ENCODE measurements around the gene HSPA1L.
"Not testable (repeated sequence)": the region's sequence is repeated elsewhere in the genome, so short reads cannot be mapped to it uniquely, and the experiment has no call there.

The HSPA1L gene

DNA sequence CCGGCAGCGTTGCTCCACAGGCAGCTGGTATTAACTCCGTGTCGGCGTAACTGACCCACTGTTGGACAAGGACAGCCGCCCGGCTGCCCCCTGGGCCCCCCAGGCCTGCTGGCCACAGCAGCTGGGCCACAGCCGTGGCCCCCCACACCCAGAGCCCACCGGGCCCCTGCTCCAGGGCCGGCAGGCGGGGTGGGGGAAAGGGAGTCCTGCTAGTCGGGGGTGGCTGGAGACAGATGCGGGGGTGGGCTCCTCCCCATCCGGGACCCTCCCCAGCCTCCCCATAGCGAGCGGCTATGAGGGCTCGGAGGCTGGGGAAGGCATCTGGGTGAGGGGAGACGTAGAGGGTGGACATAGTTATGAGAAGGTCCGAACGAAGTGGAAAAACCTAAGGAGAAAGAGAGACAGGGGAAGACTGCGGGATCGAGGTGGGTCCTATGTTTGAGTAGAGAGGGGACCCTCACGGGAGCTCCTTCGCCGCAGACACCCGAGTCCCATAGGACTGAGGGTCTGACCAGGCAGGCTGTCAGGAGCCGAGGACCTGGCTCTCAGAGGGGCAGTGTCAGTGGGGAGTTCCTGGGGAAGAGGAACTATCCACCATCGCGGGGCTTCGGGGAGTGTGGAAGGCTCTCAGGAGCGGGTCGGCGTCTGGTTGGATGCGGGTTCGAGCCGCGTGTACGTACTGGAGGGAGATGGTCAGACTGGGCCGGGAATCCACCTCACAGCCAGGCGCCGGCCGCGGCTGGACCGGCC lies 20.0 kb downstream of the HSPA1L start:
- no peak for TF ChIP-seq CTCF (IDR thresholded peaks at IDR 0.05; ENCODE audit: low read depth, low read length, missing control alignments)
- H3K4me3 ChIP-seq (replicated peaks; ENCODE audit: low read depth, low read length), result peak overlapping the region; percentile 97
- DNase-seq (ENCODE audit: extremely low read depth, low read depth), result no peak

GRCh38 chr6:31794294-31794865 lies 20.7 kb downstream of the HSPA1L start:
- no peak for TF ChIP-seq CTCF (IDR thresholded peaks at IDR 0.05; ENCODE audit: low read depth, low read length, missing control alignments)
- DNase-seq (ENCODE audit: extremely low read depth, low read depth), result no peak
- peak overlapping the region; percentile 97 for H3K4me3 ChIP-seq (replicated peaks; ENCODE audit: low read depth, low read length)

GRCh38 chr6:31793927-31794245 lies 21.2 kb downstream of the HSPA1L start:
- not testable (repeated sequence) for DNase-seq (ENCODE audit: extremely low read depth, low read depth)
- peak overlapping the region; percentile 97 for H3K4me3 ChIP-seq (replicated peaks; ENCODE audit: low read depth, low read length)

DNA sequence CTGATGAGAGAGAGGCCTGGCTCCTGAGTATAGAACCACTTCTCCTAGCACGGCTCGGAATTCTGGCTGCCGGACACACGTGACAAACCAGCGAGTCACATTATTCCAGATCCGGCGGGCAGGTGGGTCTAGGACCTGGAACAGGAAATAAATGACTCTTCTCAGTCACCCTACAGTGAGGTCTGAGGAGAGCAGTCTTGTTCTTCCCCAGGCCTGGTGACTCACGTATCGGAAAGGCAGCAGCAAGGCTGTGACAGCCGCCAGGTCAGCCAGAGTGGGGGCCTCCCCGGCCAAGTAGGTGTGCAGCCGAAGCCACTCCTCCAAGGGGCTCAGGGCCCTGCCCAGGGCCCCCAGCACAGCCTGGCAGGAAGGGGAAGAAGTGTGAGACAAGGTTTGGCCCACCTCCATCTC lies 22.3 kb downstream of the HSPA1L start:
- DNase-seq (ENCODE audit: extremely low read depth, low read depth), result no peak

DNA sequence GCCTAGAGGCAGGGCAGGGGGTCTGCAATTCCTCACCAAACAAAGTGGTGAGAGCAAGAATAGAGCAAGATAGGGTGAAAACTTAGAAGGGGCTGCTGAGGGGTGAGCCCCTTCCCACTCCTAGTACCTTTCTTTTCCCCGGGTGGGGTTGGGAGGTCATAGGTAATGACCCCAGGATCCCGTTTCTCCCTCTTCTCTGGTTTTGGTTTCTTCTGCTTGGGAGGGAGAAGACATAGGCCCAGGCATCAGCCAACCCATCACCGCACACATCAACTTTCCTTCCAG lies 23.1 kb downstream of the HSPA1L start:
- H3K4me3 ChIP-seq (replicated peaks; ENCODE audit: low read depth, low read length), result no peak overlapping the region
- DNase-seq (ENCODE audit: extremely low read depth, low read depth), result no peak
- TF ChIP-seq CTCF (IDR thresholded peaks at IDR 0.05; ENCODE audit: low read depth, low read length, missing control alignments), result no peak

More for the DNA sequence above, 22.3 kb downstream of the HSPA1L start:
- H3K4me3 ChIP-seq (replicated peaks; ENCODE audit: low read depth, low read length), result peak overlapping the region; percentile 97
- TF ChIP-seq CTCF (IDR thresholded peaks at IDR 0.05; ENCODE audit: low read depth, low read length, missing control alignments), result no peak

DNA sequence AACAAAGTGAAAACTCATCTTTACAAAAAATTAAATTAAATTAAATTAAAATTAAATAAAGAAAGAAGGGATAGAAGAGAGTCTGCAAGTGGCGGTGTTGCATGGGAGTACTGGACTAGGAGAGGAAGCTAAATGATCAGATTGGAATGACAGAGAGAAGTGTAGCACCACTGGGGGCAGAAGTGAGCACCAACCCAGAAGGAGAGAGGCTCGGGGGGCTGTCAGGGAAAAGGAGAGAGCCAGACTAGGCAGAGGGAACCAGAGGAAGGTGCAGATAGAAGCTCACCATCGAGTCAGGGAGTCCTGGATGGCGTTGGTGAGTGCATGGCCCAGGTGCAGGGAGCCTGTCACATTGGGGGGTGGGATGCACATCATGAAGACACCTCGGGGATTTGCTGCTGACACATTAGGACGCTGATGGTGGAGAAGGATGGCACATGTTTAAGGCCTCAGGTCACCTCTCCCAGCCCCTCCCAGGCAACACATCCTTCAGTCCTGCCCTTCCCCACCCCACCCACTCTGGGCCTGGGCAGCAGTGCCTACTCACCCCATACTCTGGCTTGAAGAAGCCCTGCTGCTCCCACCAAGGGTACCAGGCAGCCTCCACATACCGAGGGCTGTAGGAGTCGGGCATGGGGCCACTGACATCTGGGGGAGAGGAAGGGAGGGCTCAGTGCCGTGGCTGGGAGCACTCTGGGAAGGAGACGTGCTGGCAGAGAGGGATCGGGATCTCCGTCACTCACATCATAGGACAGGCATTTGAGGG lies 23.6 kb downstream of the HSPA1L start:
- peak; percentile 78 for TF ChIP-seq CTCF (IDR thresholded peaks at IDR 0.05; ENCODE audit: low read depth, low read length, missing control alignments)
- H3K4me3 ChIP-seq (replicated peaks; ENCODE audit: low read depth, low read length), result no peak overlapping the region
- DNase-seq (ENCODE audit: extremely low read depth, low read depth), result no peak

GRCh38 chr6:31785475-31785874 lies 29.6 kb downstream of the HSPA1L start:
- no peak for DNase-seq (ENCODE audit: extremely low read depth, low read depth)
- H3K4me3 ChIP-seq (replicated peaks; ENCODE audit: low read depth, low read length), result no peak overlapping the region
- TF ChIP-seq CTCF (IDR thresholded peaks at IDR 0.05; ENCODE audit: low read depth, low read length, missing control alignments), result no peak
